LNCaP clone FGC (cell line): ENCODE measurements around the gene ZNF816.
"Not testable (repeated sequence)": the region's sequence is repeated elsewhere in the genome, so short reads cannot be mapped to it uniquely, and the experiment has no call there.

ENCODE experiments used
- DNase-seq: peaks from one replicate; pipeline ENCODE4 v3.0.0-alpha.2; 2011; ENCODE audit warnings: low read depth
- H3K4me3 ChIP-seq: 2 replicates; pipeline ENCODE4 v1.5.1; 2011; ENCODE audit warnings: mild to moderate bottlenecking, low read depth, low read length, control low read depth
- TF ChIP-seq, protein P1 (sequence below): IDR thresholded peaks from 2 replicates; pipeline ENCODE4 v1.5.1; 2012; ENCODE audit warnings: mild to moderate bottlenecking; ENCODE audit not compliant: control insufficient read depth, insufficient read depth; ENCODE audit errors: extremely low read depth

Gene ZNF816

DNA sequence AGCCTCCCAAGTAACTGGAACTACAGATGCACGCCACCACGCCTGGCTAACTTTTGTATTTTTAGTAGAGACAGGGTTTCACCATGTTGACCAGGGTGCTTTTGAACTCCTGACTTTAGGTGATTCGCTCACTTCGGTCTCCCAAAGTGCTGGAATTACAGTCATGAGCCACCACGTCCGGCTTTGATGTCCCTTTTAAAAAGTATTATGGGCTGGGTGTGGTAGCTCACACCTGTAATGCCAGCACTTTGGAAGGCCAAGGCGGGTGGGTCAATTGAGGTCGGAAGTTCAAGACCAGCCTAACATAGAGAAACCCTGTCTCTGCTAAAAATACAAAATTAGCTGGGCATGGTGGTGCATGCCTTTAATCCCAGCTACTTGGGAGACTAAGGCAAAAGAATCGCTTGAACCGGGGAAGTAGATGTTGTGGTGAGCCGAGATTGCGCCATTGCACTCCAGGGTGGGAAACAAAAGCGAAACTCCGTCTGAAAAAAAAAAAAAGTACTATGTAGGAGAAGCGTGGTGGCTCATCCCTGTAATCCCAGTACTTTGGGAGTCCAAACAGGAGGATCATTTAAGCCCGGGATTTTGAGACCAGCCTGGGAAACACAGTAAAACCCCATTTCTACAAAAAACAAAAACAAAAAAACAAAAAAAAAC is 28.2 kb upstream of the ZNF816 start:
- TF ChIP-seq, protein P1, sequence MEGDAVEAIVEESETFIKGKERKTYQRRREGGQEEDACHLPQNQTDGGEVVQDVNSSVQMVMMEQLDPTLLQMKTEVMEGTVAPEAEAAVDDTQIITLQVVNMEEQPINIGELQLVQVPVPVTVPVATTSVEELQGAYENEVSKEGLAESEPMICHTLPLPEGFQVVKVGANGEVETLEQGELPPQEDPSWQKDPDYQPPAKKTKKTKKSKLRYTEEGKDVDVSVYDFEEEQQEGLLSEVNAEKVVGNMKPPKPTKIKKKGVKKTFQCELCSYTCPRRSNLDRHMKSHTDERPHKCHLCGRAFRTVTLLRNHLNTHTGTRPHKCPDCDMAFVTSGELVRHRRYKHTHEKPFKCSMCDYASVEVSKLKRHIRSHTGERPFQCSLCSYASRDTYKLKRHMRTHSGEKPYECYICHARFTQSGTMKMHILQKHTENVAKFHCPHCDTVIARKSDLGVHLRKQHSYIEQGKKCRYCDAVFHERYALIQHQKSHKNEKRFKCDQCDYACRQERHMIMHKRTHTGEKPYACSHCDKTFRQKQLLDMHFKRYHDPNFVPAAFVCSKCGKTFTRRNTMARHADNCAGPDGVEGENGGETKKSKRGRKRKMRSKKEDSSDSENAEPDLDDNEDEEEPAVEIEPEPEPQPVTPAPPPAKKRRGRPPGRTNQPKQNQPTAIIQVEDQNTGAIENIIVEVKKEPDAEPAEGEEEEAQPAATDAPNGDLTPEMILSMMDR, result no peak
- no peak overlapping the region for H3K4me3 ChIP-seq
- DNase-seq, result no peak

DNA sequence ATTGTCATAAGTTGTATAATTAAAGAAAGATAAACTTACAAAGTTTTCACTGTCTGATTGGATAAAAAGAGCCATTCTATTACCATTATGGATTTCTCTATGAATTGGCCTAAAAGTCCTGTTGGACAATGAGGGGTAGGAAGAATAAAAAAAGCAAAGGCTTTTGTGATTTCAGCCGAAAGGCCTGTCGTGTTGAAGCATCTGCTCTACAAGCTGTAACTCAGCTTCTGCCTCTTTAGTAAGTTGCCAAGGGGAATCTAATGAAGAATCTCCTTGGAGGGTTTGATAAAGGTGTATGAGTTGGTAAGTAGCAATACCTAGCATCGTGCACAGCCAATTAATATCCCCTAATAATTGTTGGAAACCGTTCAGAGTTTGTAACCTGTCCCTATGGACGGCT is 25.8 kb upstream of the ZNF816 start:
- no peak overlapping the region for H3K4me3 ChIP-seq
- TF ChIP-seq, protein P1, result no peak
- no peak for DNase-seq

DNA sequence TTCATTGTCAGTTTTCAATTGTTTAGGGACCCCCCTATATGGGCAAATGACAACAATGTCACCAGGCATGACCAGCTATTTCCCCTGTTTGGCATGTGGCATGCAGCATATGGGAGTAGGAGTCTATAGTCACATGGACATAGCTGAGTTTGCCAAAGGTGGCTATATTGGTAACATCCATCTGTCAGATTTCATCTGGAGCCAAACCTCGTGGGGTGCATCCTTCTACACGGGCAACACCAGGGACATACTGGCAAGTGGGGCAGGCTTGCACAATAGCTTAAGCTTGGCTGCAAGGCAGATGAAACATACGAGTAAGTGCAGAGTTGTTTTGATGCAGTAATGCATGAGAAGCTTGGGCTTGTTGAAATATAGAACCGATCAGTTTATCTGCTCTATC is 24.5 kb upstream of the ZNF816 start:
- TF ChIP-seq, protein P1, result no peak
- no peak for DNase-seq

DNA sequence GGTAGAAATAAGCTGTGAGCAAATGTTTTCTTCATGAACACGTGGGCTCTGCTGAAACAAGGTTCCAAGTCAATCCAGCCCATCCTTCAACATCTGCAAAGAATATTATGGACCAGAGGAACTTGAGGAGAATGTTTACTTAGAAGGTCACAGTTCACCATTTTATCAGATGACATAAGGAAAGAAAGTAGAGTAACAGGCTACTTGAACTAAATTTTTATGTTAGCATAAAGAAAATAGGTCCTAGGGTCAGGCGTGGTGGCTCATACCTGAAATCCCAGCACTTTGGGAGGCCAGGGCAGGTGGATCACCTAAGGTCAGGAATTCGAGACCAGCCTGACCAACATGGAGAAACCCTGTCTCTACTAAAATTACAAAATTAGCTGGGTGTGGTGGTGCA is 20.5 kb upstream of the ZNF816 start:
- DNase-seq, H3K4me3 ChIP-seq: not testable (repeated sequence)

More for the DNA sequence above, 24.5 kb upstream of the ZNF816 start:
- H3K4me3 ChIP-seq, result no peak overlapping the region

DNA sequence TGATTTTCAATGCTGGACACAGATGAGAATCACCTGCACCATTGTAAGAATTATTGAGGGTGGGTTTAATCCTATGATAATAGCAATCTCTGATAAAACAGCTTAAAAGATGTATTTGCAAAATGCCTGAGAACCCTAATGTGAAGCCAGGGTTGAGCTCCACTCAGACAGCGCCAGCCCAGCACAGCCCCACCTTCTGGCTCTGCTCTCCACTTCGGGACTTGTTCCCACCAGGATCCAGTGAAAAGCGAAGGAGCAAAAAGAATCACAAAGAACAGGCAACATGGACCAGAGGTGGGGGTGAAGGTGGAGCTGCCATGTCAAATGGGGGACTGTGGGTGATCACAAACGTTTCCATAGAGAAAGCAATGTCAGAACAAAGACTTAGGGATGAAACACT is 18.6 kb upstream of the ZNF816 start:
- TF ChIP-seq, protein P1, result no peak
- DNase-seq, result no peak
- no peak overlapping the region for H3K4me3 ChIP-seq

DNA sequence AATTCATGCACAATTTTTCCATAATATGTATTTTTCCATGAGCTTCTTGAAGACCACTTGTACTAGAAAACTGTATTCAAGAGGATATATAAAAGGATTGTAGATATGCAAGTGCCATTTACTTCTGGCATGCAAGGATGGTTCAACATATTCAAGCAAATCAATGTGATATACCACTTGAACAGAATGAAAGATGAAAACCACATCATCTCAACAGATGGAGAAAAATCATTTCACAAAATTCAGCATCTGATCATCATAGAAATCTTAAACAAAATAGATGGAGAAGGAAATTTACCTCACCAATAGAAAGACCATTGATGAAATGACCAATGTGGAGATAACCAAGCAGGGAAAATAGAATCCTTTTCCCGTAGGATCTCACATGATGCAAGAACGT is 5.1 kb upstream of the ZNF816 start:
- TF ChIP-seq, protein P1, result no peak
- no peak for DNase-seq
- H3K4me3 ChIP-seq, result no peak overlapping the region

DNA sequence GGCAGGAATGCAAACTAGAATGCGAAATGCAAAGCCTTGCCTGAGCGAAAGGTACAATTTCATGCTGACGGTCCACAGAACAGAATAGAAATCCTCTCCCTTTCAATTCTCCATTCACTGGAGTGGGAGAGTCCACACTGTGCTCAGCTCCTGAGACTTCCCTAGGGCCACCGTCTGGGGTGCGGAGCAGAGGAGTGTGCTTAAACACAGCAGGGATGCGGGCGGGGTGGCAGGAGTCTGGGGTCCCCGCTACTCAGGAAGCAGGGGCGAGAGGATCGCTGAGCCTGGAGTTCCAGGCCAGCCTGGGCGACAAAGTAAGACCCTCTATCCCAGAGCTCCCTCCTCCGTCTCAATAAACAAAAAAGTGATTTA is 552 bp upstream of the ZNF816 start:
- TF ChIP-seq, protein P1, result no peak
- peak overlapping the region; percentile 73 for H3K4me3 ChIP-seq
- no peak for DNase-seq
